Measurements from ENCODE around the gene MYH6. TPM values are rescaled to one million over a fixed set of nuclear protein-coding genes. Genes with fewer than 3 reads are reported as not detected.
"Not testable (repeated sequence)": the region's sequence is repeated elsewhere in the genome, so short reads cannot be mapped to it uniquely, and the experiment has no call there.

Gene MYH6
- total RNA-seq, 1 donor: under 0.01 TPM

- no peak for DNase-seq (ENCODE audit: low read depth in 2 of 3, low spot score in 2 of 3)
These were observed 8.5 kb downstream of the MYH6 start for GRCh38 chr14:23399591-23399990.

- no peak for DNase-seq (ENCODE audit: low read depth in 2 of 3, low spot score in 2 of 3)
These were observed 8.9 kb downstream of the MYH6 start for GRCh38 chr14:23399136-23399535.

DNA sequence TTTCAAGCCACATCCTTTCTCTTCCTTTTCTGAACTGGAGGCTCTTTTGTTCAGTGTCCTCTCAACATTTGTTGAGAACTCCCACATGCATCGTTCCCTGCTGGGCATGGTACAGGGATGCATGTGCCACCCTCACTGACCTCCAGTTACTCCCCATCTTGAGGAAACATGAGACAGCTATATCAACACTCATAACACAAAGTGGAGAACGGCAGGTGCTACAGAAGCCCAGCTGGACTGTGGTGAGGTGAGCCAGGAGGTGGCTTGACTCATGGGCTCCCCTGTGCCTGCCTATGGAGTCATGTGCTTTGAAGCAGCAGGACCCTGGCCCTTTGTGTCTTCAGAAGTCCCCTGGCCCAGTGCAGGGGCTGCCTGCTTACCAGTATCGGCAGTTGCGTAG, 9.7 kb downstream of the MYH6 start:
- DNase-seq (ENCODE audit: low read depth in 2 of 3, low spot score in 2 of 3): no peak

DNA sequence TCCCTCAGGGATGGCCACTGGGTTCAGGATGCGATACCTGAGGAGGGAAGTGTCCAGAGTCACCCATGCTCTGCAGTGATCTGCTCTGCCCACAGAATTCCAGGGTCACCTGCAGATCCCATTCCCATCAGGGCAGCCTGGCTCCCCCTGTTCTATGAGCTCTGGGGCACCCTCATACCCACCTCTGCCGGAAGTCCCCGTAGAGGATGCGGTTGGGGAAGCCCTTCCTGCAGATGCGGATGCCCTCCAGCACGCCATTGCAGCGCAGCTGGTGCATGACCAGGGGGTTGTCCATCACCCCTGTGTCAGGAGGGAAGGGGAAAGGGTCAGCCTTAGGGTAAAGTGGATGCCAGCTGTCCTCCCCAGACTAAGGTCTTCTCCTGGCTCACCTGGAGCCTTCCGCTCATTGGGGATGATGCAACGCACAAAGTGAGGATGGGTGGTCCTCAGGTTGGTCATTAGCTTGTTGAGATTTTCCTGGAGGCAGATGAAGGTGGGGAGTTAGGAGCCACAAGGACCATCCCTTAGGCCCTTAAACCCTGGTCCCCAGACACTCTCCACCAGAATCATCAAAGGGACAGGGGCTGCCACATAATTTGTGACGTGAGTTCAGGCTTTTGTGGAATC, 11.2 kb downstream of the MYH6 start:
- no peak for DNase-seq (ENCODE audit: low read depth in 2 of 3, low spot score in 2 of 3)

DNA sequence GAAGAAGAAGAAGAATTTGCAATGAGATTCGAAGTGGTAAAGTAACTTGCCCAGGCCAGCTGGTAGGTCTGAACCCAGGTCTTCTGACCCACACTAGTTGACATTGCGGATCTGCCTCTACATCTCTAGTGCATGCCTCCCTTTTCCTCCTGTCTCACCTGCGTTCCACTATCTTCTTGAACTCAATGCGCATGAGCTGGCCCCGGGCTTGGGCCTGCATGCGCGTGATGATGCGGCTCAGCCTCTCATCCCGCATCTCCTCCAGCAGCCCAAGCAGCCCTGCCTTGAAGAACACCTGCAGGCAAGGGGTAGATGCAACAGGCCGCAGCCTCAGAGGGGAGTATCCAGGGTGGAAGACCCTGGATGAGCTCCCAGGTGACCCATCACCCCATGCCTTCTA, 11.9 kb downstream of the MYH6 start:
- no peak for DNase-seq (ENCODE audit: low read depth in 2 of 3, low spot score in 2 of 3)

GRCh38 chr14:23392613-23393012, 15.5 kb downstream of the MYH6 start:
- DNase-seq (ENCODE audit: low read depth in 2 of 3, low spot score in 2 of 3): no peak

GRCh38 chr14:23389871-23390270, 18.2 kb downstream of the MYH6 start:
- not testable (repeated sequence) for DNase-seq (ENCODE audit: low read depth in 2 of 3, low spot score in 2 of 3)

DNA sequence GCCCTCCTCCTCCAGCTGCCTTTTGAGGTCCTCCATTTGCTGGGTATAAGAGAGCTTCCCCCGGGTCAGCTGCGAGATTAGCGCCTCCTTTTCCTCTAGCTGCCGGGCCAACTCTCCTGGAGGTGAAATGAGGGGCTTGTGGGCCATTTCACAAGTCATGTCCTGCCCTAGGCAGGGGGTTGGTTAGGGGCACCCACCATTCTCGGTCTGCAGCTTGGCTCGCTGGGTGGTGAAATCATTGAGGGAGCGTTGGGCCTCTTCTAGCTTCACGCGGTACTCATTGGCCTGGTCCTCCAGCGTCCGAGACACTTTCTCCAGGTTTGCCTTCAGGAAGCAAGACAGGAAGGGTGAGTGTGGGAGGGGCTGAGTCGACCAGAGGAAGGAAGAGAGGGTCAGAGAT, 18.7 kb downstream of the MYH6 start:
- DNase-seq (ENCODE audit: low read depth in 2 of 3, low spot score in 2 of 3): no peak

DNA sequence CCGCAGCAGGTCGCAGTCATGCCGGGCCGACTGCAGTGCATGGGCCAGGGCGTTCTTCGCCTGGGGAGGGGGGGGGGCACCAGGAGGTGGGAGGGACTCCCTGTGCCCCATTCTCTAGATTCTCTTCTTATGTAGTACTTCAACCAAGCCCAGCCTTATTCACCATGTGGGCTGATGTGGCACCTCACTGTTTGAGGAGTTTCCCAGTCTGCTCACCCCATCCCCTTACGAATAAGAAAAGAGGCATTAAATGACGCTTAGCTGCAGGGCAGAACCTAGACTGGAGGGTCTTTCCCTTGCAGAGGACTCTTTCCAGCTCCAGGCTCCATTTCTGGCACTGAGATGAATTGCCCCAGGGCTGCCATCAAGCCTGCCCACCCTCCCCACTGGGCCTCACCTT, 19.1 kb downstream of the MYH6 start:
- DNase-seq (ENCODE audit: low read depth in 2 of 3, low spot score in 2 of 3): no peak

GRCh38 chr14:23387916-23388882, 19.9 kb downstream of the MYH6 start:
- DNase-seq (ENCODE audit: low read depth in 2 of 3, low spot score in 2 of 3): no peak

- DNase-seq (ENCODE audit: low read depth in 2 of 3, low spot score in 2 of 3): no peak
These were observed 21.1 kb downstream of the MYH6 start for GRCh38 chr14:23386999-23387398.

GRCh38 chr14:23386266-23386657, 21.8 kb downstream of the MYH6 start:
- not testable (repeated sequence) for DNase-seq (ENCODE audit: low read depth in 2 of 3, low spot score in 2 of 3)

DNA sequence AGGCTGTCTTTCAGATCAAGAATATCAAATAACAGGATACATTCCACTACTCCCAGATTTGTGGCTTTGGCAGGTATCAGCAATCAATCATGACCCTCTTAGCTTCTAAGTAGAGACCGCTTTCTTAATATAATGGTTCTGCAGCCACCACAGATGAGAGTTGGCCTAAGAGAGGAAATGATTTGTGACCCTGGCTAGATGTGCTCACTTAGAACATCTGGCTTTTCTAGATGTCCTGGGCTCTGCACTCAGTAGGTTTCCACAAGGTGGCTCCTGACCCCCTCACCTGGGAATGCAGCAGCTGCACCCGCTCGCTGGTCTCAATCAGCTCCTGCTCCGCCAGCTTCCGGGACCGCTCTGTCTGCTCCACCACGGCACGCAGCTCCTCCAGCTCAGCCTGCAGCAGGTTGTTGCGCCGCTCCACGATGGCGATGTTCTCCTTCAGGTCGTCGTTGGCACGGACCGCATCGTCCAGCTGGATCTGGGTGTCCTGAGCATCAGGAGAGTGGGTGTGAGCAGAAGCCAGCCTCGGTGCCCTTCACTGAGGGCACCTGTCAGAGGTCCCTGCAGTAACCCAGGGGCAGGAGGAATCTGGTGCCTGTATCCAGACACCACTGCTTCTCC, 22.3 kb downstream of the MYH6 start:
- DNase-seq (ENCODE audit: low read depth in 2 of 3, low spot score in 2 of 3): no peak

- DNase-seq (ENCODE audit: low read depth in 2 of 3, low spot score in 2 of 3): no peak
These were observed 22.8 kb downstream of the MYH6 start for GRCh38 chr14:23385244-23385641.

DNA sequence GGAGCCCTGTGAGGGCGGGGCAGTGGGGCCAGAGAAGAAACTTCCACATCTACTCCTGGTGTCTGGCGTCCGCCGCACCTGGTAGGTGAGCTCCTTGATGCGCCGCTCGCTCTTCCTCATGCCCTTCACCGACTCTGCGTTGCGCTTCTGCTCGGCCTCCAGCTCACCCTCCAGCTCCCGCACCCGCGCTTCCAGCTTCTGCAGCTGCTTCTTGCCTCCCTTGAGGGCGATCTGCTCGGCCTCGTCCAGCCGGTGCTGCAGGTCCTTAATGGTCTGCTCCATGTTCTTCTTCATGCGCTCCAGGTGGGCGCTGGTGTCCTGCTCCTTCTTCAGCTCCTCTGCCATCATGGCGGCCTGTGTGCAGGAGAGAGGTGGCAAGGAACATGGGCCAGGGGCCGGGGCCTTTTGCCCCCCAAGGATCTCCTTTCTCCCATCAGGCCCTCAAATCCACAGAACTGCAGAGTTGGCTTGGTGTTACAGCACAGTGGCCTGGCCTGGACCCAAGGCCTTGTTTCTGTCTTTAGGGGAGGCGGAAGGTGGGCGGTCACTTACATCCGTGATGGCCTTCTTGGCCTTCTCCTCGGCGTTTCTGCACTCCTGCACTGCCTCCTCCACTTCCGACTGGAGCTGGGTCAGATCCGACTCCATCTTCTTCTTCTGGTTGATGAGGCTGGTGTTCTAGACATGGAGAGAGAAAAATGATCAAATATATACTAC, 23.6 kb downstream of the MYH6 start:
- DNase-seq (ENCODE audit: low read depth in 2 of 3, low spot score in 2 of 3): no peak

GRCh38 chr14:23382731-23383440, 25.2 kb downstream of the MYH6 start:
- peak in 1 of 3 donors; percentile 42 for DNase-seq (ENCODE audit: low read depth in 2 of 3, low spot score in 2 of 3)

DNA sequence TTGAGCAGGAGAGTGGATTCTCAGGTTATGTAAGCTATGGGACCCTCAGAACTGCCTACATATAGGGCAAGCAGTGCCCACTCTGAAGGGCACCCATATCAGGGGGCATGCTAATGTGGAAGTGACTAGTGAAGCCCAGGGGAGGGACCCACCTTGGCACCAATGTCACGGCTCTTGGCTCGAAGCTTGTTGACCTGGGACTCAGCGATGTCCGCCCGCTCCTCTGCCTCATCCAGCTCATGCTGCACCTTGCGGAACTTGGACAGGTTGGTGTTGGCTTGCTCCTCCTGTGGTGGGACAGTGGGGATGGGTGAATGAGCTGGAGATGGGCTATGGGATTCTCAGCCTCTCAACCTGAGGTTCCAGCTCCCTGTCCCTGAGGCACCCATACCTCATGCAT, 25.8 kb downstream of the MYH6 start:
- no peak for DNase-seq (ENCODE audit: low read depth in 2 of 3, low spot score in 2 of 3)

- no peak for DNase-seq (ENCODE audit: low read depth in 2 of 3, low spot score in 2 of 3)
These were observed 26.2 kb downstream of the MYH6 start for GRCh38 chr14:23381871-23382270.

GRCh38 chr14:23380976-23381375, 27.1 kb downstream of the MYH6 start:
- no peak for DNase-seq (ENCODE audit: low read depth in 2 of 3, low spot score in 2 of 3)

DNA sequence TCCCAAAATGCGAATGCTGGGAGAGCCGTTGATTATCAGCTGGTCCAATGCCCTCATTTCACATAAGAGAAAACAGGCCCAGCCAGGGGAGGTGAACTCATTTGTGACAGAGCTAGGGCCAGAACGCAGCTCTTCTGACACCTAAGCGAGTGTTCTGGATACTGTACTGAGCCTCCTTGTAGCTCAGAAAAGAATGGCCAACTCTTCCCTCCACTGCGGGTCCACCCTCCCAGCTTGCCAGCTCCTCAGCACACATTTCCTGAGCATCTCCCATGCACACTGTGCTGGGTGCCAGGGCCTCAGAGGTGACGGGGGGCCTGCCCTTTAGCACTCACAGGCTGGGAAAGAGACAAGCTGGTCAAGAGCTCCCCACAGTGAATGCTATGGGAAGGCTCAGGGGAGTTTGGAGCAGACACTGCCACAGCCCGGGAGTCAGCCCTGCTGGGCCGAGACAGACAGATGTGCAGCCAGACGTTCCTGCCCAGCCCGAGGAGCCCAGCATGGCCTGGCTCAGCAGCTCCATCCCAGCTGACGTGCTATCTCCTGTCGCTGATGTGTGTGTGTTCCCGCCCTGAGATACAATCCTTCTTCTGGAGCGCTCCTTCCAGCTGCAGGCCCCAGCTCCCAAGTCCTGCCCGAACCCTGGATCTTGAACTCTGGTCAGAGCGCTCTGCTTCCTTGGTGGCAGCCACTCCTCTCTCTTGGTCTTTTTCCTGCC, 27.7 kb downstream of the MYH6 start:
- DNase-seq (ENCODE audit: low read depth in 2 of 3, low spot score in 2 of 3): no peak

Data from hematopoietic multipotent progenitor cell (in vitro differentiated cells).